ENCODE results near the gene PM20D1. TPM values are rescaled to one million over a fixed set of nuclear protein-coding genes. Genes with fewer than 3 reads are reported as not detected.
"Not testable (repeated sequence)": the region's sequence is repeated elsewhere in the genome, so short reads cannot be mapped to it uniquely, and the experiment has no call there.

PM20D1 gene, protein sequence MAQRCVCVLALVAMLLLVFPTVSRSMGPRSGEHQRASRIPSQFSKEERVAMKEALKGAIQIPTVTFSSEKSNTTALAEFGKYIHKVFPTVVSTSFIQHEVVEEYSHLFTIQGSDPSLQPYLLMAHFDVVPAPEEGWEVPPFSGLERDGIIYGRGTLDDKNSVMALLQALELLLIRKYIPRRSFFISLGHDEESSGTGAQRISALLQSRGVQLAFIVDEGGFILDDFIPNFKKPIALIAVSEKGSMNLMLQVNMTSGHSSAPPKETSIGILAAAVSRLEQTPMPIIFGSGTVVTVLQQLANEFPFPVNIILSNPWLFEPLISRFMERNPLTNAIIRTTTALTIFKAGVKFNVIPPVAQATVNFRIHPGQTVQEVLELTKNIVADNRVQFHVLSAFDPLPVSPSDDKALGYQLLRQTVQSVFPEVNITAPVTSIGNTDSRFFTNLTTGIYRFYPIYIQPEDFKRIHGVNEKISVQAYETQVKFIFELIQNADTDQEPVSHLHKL
- total RNA-seq = 1 to 10 TPM in 1 of 2 experiments, under 1 TPM in 1; 0.94 to 1.0 TPM

DNA sequence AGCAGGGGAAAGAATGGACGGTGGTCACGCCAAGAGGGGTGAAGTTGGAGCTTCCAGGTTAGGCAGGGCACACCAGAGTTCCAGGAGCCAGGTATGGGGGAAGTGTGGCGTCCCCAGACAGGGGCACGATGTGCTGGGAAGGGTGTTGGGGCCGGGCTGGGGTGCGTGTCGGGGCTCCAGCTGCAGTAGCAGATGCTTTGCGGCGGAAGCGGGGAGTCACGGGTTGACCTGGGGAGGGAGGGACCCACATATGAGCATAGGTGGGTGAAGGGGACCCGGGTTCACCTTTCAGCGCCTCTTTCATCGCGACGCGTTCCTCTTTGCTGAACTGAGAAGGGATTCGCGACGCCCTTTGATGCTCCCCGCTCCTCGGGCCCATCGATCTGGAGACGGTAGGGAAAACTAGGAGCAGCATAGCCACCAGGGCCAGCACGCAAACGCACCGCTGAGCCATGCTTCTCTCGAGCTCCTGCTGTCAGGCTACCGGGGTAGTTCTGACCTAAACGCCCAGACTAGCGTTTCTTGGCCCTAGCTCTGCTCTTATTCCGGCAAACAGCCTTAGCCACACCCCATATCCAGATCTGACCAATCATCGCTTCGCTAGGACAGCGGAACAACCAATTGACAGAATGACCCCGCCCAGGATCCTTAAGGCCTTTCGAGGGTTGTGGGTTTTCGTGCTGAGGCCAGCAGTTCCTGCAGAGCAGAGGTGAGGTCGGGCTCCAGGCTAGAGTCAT lies at the start of gene PM20D1:
TSS of gene PM20D1 (minus strand) at position 514 of the 737 bp plus-strand sequence. CDS start at position 454, 60 bp downstream.
- peak; percentile 92 for DNase-seq
- no peaks in the 10 kb centered on the region for H3K27me3 Mint-ChIP-seq
- POLR2A ChIA-PET = no interaction called here
- peak within 1 kb of the TSS; percentile 82 for H3K4me3 Mint-ChIP-seq
- CTCF ChIA-PET = interaction anchor here (0.6 to 1.9 kb wide), 3 partner anchors 14 to 256 kb away, joined by 3 to 4 read pairs (median 4); no protein-coding TSS in a partner anchor
- H3K4me1 Mint-ChIP-seq = peaks cover 20% of the 10 kb centered on the region
- peaks cover 2% of the 10 kb centered on the region for H3K9me3 Mint-ChIP-seq
- no peaks in the 10 kb centered on the region for H3K36me3 Mint-ChIP-seq (ENCODE audit: low read depth)
- peak within 1 kb of the TSS; percentile 95 for H3K27ac Mint-ChIP-seq

DNA sequence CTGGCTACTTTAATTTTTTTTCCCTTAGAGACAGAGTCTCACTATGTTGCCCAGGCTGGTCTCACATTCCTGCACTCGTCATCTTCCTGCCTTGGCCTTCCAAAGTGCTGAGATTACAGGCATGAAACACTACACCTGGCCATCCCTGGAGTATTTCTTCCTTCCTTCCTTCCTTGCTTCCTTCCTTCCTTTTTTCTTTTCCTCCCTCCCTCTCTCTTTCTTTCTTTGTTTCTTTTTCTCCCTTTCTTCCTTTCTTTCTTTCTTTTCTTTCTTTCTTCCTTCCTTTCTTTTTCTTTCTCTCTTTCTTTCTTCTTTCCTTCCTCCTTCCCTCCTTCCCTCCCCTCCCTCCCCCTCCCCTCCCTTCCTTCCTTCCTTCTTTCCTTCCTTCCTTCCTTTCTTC lies 46.4 kb upstream of the PM20D1 start:
- H3K36me3 Mint-ChIP-seq (ENCODE audit: low read depth) = no peaks in the 10 kb centered on the region
- peaks cover 45% of the 10 kb centered on the region for H3K27me3 Mint-ChIP-seq
- H3K27ac Mint-ChIP-seq = no peak overlapping the region
- H3K4me3 Mint-ChIP-seq = no peak overlapping the region
- H3K9me3 Mint-ChIP-seq = peaks cover 5% of the 10 kb centered on the region
- H3K4me1 Mint-ChIP-seq = peaks cover 2% of the 10 kb centered on the region
- POLR2A ChIA-PET = no interaction called here
- DNase-seq = no peak
- CTCF ChIA-PET = interaction anchor here (0.6 kb wide), 1 partner anchor 136 kb away, joined by 3 read pairs; no protein-coding TSS in a partner anchor

DNA sequence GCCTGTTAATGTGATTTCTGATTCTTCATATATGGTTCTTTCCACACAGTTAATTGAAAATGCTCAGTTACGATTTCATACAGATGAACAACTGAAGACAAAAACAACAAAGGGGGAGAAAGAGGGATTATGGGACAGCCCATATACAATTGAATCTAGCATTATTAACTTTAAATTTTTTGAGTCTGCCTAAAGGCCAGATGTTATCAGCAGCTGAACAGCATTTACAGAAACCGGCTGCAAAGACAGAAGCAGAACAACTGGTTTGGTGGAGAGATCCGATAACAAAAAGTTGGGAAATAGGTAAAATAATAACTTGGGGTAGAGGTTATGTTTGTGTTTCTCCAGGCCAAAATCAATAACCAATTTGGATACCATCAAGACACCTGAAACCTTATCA lies 44.2 kb upstream of the PM20D1 start:
- CTCF ChIA-PET = not testable (repeated sequence)

DNA sequence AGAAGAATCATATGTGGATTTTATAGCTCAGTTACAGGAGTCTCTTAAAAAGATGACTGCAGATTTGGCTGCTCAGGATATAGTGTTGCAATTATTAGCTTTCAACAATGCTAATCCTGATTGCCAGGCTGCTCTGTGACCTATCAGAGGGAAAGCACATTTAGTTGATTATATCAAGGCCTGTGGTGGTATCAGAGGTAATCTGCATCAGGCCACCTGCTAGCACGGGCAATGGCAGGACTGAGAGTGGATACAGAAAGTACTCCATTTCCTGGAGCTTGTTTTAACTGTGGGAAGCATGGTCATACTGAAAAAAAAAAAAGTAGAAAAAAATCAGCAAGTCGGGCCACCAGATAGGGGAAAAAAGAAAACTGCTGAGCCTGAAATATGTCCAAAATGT lies 42.2 kb upstream of the PM20D1 start:
- CTCF ChIA-PET; H3K9me3 Mint-ChIP-seq; H3K4me3 Mint-ChIP-seq; DNase-seq; H3K27ac Mint-ChIP-seq; POLR2A ChIA-PET; H3K36me3 Mint-ChIP-seq (ENCODE audit: low read depth): not testable (repeated sequence)
- peaks cover 49% of the 10 kb centered on the region for H3K27me3 Mint-ChIP-seq
- peaks cover 13% of the 10 kb centered on the region for H3K4me1 Mint-ChIP-seq

More for the DNA sequence above, 44.2 kb upstream of the PM20D1 start:
- DNase-seq; H3K36me3 Mint-ChIP-seq (ENCODE audit: low read depth); H3K4me3 Mint-ChIP-seq; POLR2A ChIA-PET; H3K27ac Mint-ChIP-seq; H3K4me1 Mint-ChIP-seq; H3K9me3 Mint-ChIP-seq: not testable (repeated sequence)
- H3K27me3 Mint-ChIP-seq = peaks cover 51% of the 10 kb centered on the region

DNA sequence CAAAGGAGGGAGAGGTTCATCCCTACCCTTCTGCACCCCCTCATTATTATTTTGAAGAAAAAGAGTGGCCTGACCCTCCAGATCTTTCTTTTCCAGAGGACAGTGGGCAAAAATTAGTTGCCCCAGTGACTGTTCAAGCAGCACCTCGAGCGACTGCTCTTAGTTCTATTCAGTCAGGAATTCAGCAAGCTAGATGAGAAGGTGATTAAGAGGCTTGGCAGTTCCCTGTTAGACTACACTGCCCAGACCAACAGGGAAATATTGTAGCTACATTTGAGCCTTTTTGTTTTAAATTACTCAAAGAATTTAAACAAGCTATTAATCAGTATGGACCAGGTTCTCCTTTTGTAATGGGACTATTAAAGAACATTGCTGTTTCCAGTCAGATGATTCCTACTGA lies 41.5 kb upstream of the PM20D1 start:
- Mint-ChIP-seq H3K4me1 (peaks cover 13% of the 10 kb centered on the region), H3K27me3 (peaks cover 49% of the 10 kb centered on the region)
- CTCF ChIA-PET = interaction anchor here (0.7 kb wide), 1 partner anchor 769 kb away, joined by 3 read pairs; no protein-coding TSS in a partner anchor
- H3K36me3 Mint-ChIP-seq (ENCODE audit: low read depth); DNase-seq; H3K4me3 Mint-ChIP-seq; POLR2A ChIA-PET; H3K9me3 Mint-ChIP-seq; H3K27ac Mint-ChIP-seq: not testable (repeated sequence)

DNA sequence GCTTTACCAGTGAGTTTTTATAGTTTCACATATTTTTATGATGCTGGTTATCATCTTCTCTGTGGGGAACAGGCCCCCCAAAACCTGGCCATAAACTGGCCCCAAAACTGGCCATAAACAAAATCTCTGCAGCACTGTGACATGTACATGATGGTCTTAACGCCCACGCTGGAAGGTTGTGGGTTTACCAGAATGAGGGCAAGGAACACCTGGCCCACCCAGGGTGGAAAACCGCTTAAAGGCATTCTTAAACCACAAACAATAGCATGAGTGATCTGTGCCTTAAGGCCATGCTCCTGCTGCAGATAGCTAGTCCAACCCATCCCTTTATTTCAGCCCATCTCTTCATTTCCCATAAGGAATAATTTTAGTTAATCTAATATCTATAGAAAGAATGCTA lies 40.7 kb upstream of the PM20D1 start:
- H3K4me3 Mint-ChIP-seq; H3K27ac Mint-ChIP-seq; H3K36me3 Mint-ChIP-seq (ENCODE audit: low read depth); DNase-seq; H3K9me3 Mint-ChIP-seq; POLR2A ChIA-PET: not testable (repeated sequence)
- peaks cover 44% of the 10 kb centered on the region for H3K27me3 Mint-ChIP-seq
- peaks cover 13% of the 10 kb centered on the region for H3K4me1 Mint-ChIP-seq
- CTCF ChIA-PET = interaction anchor here (1.2 kb wide), 1 partner anchor 33 kb away, joined by 3 read pairs; no protein-coding TSS in a partner anchor

DNA sequence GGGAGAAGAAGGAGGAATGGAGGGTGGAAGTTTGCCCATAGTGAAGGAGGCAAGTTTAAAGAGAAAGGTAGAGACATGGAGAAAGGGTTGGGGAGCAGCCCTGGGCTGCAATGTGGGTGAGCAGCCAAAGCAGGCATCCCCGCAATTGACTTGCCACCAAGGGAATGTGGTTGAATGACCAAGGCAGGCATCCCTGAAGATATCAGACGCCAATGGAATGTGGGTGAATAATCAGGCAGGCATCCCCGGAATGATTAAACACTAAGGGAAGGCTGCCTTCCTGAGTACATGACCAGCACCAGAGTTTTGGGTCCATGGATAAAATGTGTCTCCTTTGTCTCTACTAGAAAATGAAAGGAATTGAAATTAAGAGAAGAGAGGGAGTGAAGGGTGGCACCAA lies 39.8 kb upstream of the PM20D1 start:
- H3K36me3 Mint-ChIP-seq (ENCODE audit: low read depth); POLR2A ChIA-PET; H3K4me3 Mint-ChIP-seq; H3K9me3 Mint-ChIP-seq; CTCF ChIA-PET; DNase-seq: not testable (repeated sequence)
- Mint-ChIP-seq H3K4me1 (peaks cover 13% of the 10 kb centered on the region), H3K27ac (peak overlapping the region; percentile 54), H3K27me3 (peaks cover 38% of the 10 kb centered on the region)

DNA sequence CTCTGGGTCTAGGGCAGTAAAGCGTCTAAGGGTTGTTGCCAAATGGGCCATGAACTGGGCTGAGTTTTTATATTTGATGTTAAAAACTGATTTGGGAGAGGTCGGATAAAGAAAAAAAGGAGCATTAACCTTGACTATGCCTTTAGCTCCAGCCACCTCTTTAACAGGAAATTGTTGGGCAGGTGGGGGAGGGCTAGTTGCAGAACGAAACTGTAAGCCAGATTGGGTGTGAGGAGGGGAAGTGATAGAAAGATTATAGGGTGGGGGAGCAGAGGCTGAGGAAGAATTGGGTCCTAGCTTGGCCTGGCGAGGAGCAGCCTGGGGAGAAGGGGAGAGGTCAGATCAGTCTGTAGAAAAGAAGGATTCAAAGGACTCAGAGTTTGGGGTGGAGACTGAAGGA lies 39.1 kb upstream of the PM20D1 start:
- DNase-seq = peak; percentile 39
- Mint-ChIP-seq H3K27me3 (peaks cover 31% of the 10 kb centered on the region), H3K4me1 (peaks cover 13% of the 10 kb centered on the region), H3K27ac (peak overlapping the region; percentile 11)
- POLR2A ChIA-PET; H3K9me3 Mint-ChIP-seq; H3K36me3 Mint-ChIP-seq (ENCODE audit: low read depth); H3K4me3 Mint-ChIP-seq; CTCF ChIA-PET: not testable (repeated sequence)

DNA sequence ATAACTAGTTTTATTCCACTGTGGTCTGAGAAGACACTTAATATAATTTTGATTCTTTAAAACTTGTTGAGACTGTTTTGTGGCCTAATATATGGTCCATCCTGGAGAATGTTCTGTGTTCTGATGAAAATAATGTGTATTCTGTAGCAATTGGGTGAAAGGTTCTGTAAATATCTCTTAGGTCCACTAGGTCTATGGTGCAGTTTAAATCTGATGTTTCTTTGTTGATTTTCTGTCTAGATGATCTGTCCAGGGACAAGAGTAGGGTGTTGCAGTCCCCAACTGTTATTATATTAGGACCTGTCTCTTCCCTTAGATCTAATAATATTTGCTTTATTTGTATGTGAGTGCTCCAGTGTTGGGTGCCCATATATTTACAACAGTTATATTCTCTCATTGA lies 33.9 kb upstream of the PM20D1 start:
- DNase-seq = no peak
- peaks cover 34% of the 10 kb centered on the region for H3K27me3 Mint-ChIP-seq
- POLR2A ChIA-PET = no interaction called here
- CTCF ChIA-PET = no interaction called here
- H3K4me1 Mint-ChIP-seq = peaks cover 6% of the 10 kb centered on the region
- H3K36me3 Mint-ChIP-seq (ENCODE audit: low read depth) = peaks cover under 1% of the 10 kb centered on the region
- no peak overlapping the region for H3K4me3 Mint-ChIP-seq
- no peak overlapping the region for H3K27ac Mint-ChIP-seq
- peaks cover 11% of the 10 kb centered on the region for H3K9me3 Mint-ChIP-seq

DNA sequence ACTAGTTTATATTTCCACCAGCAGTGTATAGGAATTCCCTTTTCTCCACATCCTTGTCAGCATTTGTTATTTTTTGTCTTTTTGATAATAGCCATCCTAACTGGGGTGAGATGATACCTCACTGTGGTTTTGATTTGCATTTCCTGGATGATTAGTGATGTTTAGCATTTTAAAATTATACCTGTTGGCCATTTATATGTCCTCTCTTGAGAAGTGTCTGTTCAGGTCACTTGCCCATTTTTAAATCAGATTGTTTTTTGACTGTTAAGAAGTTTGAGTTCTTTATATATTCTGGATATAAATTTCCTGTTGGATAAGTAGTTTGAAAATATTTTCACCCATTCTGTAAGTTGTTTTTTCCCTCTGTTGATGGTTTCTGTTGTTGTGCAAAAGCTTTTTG lies 31.0 kb upstream of the PM20D1 start:
- Mint-ChIP-seq H3K9me3 (peaks cover 15% of the 10 kb centered on the region), H3K36me3 (ENCODE audit: low read depth) (no peaks in the 10 kb centered on the region), H3K27ac (no peak overlapping the region), H3K4me1 (peaks cover 2% of the 10 kb centered on the region), H3K27me3 (peaks cover 49% of the 10 kb centered on the region), H3K4me3 (no peak overlapping the region)
- POLR2A ChIA-PET = no interaction called here
- no peak for DNase-seq
- CTCF ChIA-PET = no interaction called here

DNA sequence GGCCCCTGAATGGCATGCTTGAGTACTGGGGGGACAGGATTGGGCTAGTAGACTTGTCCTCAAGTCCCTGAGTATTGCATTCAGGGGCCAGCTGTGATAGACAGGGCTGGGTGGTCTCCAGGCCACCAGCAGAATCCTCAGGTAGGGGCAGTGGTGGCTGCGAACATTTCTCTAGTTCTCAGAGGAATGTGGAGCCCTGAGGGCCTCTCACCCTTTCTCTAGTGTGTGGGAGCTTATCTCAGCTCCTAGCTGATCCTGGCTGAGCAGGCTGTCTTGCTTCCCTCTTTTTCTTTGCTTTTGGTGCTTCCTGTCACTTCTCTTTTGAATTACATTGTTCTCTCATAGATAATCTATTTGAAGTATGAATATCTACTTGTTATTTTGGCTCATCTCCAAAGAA lies 30.0 kb upstream of the PM20D1 start:
- H3K36me3 Mint-ChIP-seq (ENCODE audit: low read depth) = no peaks in the 10 kb centered on the region
- ChIA-PET CTCF (interaction anchor here (0.7 kb wide), 1 partner anchor 39 kb away, joined by 3 read pairs; no protein-coding TSS in a partner anchor), POLR2A (no interaction called here)
- DNase-seq = no peak
- H3K4me1 Mint-ChIP-seq = peaks cover 2% of the 10 kb centered on the region
- peaks cover 15% of the 10 kb centered on the region for H3K9me3 Mint-ChIP-seq
- H3K4me3 Mint-ChIP-seq = no peak overlapping the region
- H3K27me3 Mint-ChIP-seq = peaks cover 49% of the 10 kb centered on the region
- H3K27ac Mint-ChIP-seq = no peak overlapping the region

DNA sequence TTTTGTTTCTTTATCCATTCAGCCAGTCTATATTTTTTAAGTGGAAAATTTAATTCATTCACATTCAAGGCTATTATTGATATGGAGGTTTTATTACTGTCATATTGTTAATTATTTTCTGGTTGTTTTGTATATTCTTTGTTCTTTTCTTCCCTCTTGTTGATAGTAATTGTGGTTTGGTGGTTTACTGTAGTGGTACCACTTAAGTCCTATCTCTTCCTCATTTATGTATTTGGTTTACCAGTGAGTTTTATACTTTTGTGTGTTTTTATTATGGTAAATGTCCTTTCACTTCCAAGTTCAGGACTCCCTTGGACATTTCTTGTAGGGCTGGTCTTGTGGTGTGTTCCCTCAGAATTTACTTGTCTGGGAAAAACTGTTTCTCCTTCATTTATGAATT lies 28.1 kb upstream of the PM20D1 start:
- H3K4me1 Mint-ChIP-seq = peaks cover 2% of the 10 kb centered on the region
- H3K9me3 Mint-ChIP-seq = peaks cover 15% of the 10 kb centered on the region
- ChIA-PET CTCF (no interaction called here), POLR2A (no interaction called here)
- no peak overlapping the region for H3K27ac Mint-ChIP-seq
- no peak for DNase-seq
- H3K4me3 Mint-ChIP-seq = no peak overlapping the region
- no peaks in the 10 kb centered on the region for H3K36me3 Mint-ChIP-seq (ENCODE audit: low read depth)
- H3K27me3 Mint-ChIP-seq = peaks cover 46% of the 10 kb centered on the region

DNA sequence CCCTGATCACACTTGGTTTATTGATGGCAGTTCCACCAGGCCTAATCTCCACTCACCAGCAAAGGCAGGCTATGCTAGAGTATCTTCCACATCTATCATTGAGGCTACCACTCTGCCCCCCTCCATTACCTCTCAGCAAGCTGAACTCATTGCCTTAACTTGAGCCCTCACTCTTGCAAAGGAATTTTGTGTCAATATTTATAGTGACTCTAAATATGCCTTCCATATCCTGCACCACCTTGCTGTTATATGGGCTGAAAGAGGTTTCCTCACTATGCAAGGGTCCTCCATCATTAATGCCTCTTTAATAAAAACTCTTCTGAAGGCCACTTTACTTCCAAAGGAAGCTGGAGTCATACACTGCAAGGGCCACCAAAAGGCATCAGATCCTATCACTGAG lies 23.2 kb upstream of the PM20D1 start:
- H3K9me3 Mint-ChIP-seq; DNase-seq; H3K4me1 Mint-ChIP-seq; H3K27ac Mint-ChIP-seq; H3K4me3 Mint-ChIP-seq; POLR2A ChIA-PET; H3K36me3 Mint-ChIP-seq (ENCODE audit: low read depth); CTCF ChIA-PET: not testable (repeated sequence)
- peaks cover 10% of the 10 kb centered on the region for H3K27me3 Mint-ChIP-seq
